GM19240 (cell line): ENCODE results near the gene PDE8B.

Experiments used
- DNase-seq: peaks from one replicate; pipeline ENCODE4 v3.0.0; 2011; ENCODE audit warnings: low spot score; ENCODE audit not compliant: insufficient read length

The PDE8B gene

DNA sequence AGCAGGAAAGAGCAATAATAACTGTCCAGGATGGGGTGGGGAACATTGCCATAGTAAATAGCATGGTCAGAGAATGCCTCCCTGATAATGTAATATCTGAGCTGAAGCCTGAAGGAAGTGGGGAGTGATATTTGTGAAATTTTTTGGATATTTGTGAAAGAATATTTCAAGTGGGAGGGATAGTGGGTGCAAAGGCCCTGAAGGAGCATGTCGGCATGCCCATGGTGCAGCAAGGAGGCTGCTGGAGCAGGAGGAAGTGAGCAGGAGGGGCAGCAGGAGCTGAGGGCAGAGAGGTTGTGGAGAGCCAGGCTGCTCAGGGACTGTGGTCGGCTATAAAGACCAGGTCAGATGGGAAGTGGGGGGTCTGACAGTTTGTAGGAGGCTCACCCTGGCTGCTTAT lies 21.1 kb upstream of the PDE8B start:
- no peak for DNase-seq

- no peak for DNase-seq
Measured at GRCh38 chr5:77192441-77193050, 17.9 kb upstream of the PDE8B start.

GRCh38 chr5:77194762-77195161 lies 15.7 kb upstream of the PDE8B start:
- DNase-seq: no peak

DNA sequence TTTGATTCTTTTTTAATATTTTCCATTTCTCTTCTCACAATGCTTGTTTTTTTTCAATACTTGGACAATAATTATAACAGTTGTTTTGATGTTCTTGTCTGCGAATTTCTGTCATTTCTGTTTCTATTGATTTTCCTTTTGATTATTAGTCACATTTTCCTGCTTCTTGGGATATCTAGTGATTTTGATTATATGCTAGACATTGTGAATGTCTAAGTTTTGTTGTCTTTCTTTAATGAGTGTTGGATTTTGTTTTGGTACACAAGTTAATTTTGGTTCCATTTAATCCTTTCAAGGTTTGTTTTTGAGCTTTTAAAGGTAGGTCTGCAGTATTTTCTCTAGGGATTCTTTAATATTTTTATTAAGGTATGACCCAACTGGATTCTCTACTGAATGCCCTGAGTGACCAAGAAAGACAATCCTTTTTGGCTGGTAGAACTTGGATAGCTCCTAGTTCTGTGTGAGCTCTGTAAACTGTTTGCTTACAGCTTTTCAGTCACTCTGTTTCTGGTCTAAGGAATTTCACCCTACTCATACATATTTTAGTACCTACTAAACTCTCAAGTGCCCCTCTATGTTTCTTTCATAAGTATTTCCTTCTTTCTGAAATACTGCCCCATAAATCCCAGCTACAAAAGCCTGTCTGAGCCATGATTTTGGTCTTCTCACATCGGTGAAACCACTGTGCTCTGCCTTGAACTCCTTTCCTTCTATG lies 12.5 kb upstream of the PDE8B start:
- no peak for DNase-seq

GRCh38 chr5:77200663-77201062 lies 9.8 kb upstream of the PDE8B start:
- DNase-seq: no peak

DNA sequence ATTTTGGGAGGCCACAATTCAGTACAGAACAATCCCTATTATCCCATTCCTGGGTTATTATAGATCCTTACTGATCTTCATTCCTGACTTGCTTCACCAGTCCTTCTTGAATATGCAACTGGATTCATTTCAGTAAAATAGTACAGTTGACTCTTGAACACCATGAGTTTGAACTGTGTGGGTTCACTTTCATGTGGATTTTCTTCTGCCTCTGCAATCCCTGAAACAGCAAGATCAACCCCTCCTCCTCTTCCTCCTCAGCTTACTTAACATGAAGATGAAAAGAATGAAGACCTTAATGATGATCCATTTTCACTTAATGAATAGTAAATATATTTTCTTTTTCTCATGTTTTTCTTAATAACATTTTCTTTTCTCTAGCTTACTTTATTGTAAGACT lies 8.3 kb upstream of the PDE8B start:
- no peak for DNase-seq

DNA sequence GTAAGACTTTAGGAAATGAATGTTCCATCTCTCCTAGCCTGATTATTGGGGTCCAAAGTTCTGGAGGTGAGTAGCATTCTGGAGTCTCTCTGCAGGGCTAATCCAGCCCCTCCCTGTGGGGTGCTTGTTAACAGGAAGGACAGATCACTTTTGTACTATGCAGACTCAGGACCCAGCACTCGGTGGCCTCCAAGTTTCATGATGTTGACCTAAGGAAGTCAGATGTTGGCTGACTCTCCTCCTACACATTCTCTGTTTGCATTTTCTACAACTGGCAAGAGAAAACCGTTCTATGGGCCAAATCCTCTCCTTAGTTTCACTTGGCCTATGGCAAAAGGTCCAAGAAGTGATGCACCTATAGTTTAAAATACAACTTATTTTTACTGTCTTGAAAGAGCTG lies 5.5 kb upstream of the PDE8B start:
- DNase-seq: no peak

DNA sequence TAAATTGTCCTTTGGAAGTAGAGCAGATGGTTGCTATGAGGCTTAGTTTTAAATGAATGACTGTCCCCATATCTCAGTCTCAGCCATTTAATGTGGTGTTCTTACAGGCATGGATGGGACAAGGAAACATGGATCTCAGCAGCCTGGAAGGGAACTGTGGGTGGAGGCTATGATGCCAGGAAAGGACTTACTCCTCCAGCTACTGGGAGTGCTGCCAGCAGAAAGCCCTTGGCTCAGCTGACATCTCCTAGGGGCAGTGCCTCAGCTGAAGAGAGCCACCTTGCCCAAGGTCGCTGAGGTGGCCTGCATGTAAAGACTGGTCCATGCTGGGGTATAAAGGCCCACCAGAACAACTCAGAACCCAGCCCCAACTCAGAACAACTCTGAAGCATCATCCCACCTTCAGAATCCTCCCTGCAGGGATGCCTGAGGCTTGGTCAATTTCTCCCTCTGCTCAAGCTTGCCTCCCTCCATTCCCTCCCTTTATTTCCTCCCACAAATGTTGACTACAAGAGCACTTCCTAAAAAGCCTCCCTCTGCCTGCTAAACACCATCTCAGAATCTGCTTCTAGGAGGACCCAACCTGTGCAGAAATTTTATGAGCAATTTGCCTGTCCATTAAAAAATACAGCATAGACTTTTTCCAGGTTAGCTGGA lies 1.8 kb upstream of the PDE8B start:
- DNase-seq: no peak

DNA sequence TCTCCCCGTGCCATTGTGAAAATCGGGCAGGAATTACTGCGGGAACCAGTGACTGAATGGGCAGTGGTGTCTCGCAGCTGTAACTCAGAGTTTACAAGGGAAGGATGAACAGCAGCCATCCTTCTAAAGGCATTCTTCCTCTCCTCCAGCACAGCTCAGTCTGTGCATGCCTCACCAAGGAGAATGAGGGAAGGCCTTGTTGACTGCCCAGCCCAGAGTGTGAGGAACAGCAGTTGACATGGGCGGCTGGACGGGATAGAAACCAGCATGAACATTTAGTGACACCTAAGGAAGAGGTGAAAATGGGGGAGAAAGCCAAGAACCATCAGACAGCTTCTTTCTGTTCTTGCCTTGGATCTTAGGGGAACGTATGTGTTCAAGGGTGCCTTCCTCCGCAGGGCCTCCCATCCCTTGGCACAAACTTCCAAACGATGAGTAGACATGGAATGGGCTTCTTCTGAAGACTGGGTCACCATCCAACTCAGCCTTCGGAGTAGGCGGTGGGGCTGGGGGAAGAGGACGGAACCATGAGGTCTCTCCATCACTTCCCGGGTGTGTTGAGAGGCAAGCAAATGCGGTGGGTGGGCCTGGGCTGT lies 887 bp upstream of the PDE8B start:
- no peak for DNase-seq

DNA sequence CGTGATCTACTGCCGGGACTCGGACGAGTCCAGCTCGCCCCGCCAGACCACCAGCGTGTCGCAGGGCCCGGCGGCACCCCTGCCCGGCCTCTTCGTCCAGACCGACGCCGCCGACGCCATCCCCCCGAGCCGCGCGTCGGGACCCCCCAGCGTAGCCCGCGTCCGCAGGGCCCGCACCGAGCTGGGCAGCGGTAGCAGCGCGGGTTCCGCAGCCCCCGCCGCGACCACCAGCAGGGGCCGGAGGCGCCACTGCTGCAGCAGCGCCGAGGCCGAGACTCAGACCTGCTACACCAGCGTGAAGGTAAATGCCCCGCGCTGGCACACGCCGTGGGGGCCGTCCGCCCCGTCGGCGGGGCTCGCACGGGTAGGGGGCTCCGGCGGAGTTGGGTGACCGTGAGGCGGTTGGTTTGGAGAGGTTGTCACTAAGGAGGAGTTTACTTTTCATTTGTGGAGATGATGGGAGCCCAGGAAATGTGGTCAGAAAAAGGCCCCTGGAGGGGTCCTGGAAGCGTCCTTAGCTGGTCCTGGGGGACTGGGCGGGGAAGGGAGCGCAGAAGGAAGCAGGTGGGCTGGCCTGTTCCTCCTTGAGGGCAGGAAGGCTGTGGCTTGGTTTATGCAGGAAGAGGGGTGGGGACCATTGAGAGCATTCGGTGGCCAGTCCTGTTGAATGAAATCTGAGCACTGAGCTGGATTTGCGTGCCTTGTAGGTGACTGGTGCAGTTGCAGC lies 647 bp downstream of the PDE8B start:
- no peak for DNase-seq

DNA sequence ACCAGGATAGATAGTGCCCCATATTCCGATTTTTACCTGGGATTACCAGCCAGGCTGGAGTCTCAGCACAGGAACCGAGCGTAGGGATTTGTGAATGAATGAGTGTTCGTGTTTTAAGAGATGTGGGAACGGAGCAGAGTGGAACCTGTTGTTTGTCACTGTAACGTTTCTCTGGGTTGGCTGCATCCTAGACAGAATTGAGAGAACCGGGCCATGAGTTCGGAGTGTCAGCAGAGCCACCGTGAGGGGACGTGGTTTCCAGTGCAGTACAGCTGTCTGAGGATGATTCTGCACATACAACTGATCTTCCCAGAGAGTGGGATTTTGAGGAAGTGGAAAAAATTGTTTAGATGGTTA lies 1.2 kb downstream of the PDE8B start:
- DNase-seq: no peak

GRCh38 chr5:77213601-77214000 lies 3.1 kb downstream of the PDE8B start:
- no peak for DNase-seq

- no peak for DNase-seq
Measured at GRCh38 chr5:77214151-77214550, 3.7 kb downstream of the PDE8B start.

DNA sequence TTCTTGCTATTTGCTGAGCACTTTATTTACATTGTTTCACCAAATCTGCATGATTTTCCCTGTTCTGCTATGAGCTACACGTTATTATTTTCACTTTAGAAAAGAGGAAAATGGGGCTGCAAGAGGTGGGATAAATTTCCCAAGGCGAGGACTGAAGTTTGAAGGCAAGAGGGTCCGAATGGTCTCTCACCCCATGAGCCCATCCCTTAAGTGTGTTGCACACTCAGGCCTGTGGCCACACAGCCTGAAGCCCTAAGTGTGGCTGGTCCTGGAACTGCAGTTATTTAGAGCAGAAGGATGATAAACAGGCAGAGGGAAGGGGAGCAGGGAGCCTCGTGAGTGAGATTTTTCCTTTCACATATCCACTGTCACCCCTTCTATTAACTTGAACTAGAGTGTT lies 7.8 kb downstream of the PDE8B start:
- no peak for DNase-seq

DNA sequence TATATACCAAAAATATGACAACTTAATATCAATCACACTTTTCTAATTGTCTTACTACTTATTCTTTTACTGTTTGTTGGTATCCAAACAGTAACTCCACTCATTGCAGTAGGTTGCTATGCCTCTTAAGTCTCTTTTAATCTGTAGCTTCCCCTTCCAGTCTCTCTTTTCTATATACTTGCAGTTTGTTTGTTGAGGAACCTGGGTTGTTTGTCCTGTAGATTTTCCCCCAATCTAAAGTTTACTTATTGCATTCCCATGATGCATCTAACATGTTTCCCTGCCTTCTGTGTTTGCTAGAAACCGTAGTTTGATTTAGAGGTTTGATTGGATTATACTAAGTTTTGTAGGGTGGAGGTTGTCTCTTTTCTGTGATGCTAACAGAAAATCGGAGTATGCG lies 10.6 kb downstream of the PDE8B start:
- no peak for DNase-seq

- DNase-seq: no peak
Measured at GRCh38 chr5:77222722-77223121, 12.2 kb downstream of the PDE8B start.

GRCh38 chr5:77223653-77224052 lies 13.2 kb downstream of the PDE8B start:
- DNase-seq: no peak

DNA sequence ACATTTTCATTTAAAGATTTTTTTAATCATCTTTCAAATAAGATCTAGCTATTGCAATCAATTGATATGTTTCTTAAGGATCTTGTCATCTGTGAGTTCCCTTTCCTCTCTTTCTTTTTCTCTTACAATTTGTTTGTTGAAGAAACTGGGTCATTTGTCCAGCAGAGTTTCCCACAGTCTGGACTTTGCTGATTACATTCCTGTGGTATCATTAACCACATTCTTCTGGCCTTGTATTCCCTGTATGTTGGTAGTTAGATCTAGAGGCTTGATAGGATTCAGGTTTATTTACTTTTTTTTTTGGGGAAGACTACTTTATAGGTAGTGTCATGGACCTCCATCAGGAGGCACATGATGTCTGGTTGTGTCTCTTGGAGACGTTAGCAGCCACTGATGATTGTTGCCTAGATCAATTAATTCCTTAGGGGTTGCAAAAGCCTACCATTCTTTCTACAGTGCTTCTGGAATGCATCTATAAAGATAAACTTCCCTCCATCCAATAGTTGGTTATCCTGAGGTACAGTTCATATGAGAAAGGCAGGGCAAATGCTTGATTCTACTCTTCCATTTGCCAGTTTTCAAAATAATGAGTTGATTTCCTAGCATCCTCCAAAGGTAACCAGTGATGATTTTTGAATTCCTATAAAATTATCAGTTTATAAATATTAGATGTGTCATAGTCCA lies 14.3 kb downstream of the PDE8B start:
- DNase-seq: no peak

GRCh38 chr5:77225531-77225930 lies 15.1 kb downstream of the PDE8B start:
- DNase-seq: no peak

- no peak for DNase-seq
Measured at GRCh38 chr5:77229887-77230286, 19.4 kb downstream of the PDE8B start.

DNA sequence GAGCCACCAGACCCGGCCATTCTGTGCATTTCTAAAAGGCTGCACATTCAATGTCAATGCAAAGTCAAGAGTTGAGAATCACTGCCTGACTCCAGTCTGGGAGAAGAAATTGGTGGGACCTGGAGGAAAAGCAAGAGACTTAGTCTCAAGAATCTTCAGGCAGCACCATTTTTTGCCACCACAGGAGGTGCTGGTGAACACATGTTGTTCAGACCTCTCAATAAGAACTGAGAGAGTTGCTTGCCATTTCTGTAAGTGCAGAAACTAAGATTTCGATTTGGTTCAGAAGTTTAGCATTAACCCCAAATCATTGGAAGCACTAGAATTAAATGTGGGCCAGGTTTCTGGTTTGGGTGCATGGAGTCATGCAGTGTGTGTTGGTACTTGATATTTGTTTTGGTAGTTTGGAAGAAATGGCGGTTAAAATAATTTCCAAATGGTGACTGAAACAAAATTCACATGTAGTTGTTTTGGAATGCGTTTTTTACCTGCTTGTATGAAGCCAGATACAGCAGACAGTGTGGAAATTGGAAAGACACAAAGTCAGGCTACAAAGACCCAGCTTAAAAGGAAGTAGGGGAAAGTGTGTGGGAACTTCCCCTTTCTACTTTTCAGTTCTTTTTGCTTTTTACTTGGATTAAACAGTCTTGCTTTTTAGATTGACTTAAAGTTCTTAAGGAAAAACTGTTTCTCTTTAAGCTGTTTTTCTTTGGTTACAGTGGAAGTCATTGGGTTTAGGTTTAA lies 20.4 kb downstream of the PDE8B start:
- no peak for DNase-seq
